GM19452 (cell line): Measurements from ENCODE around the gene FAM240A.
"Not testable (repeated sequence)": the region's sequence is repeated elsewhere in the genome, so short reads cannot be mapped to it uniquely, and the experiment has no call there.

Experiments used
- ATAC-seq: cut with Tn5 transposase; IDR thresholded peaks from one replicate; pipeline ENCODE4 v1.9.1; 2021; ENCODE audit not compliant: unreplicated experiment

FAM240A gene

GRCh38 chr3:46612324-46612723, at the start of gene FAM240A:
Gene FAM240A, plus strand, starts transcription at chr3:46612525. Its CDS starts 159 bp downstream, at chr3:46612684.
- ATAC-seq = no peak

GRCh38 chr3:46564190-46565021, 47.9 kb upstream of the FAM240A start:
- no peak for ATAC-seq

- ATAC-seq = no peak
Observed at GRCh38 chr3:46565077-46565476, 47.2 kb upstream of the FAM240A start.

GRCh38 chr3:46565607-46566039, 46.7 kb upstream of the FAM240A start:
- no peak for ATAC-seq

GRCh38 chr3:46566040-46566641, 46.2 kb upstream of the FAM240A start, which contains the start of gene LRRC2:
Gene LRRC2, minus strand, starts transcription at chr3:46566302. Its CDS starts 14,711 bp downstream, at chr3:46551591.
- ATAC-seq = no peak

- no peak for ATAC-seq
Observed at GRCh38 chr3:46571684-46572083, 40.6 kb upstream of the FAM240A start.

GRCh38 chr3:46573701-46574100, 38.6 kb upstream of the FAM240A start:
- ATAC-seq = no peak

GRCh38 chr3:46574243-46574646, 38.1 kb upstream of the FAM240A start:
- ATAC-seq = no peak

GRCh38 chr3:46574881-46575576, 37.3 kb upstream of the FAM240A start:
- ATAC-seq = no peak

- ATAC-seq = no peak
Observed at GRCh38 chr3:46575577-46576222, 36.6 kb upstream of the FAM240A start.

- ATAC-seq = no peak
Observed at GRCh38 chr3:46576386-46576785, 35.9 kb upstream of the FAM240A start.

GRCh38 chr3:46576879-46577278, 35.4 kb upstream of the FAM240A start:
- ATAC-seq = no peak

- ATAC-seq = not testable (repeated sequence)
Observed at GRCh38 chr3:46577580-46578249, 34.6 kb upstream of the FAM240A start.

- no peak for ATAC-seq
Observed at GRCh38 chr3:46578973-46579755, 33.2 kb upstream of the FAM240A start.

- ATAC-seq = no peak
Observed at GRCh38 chr3:46579756-46580286, 32.5 kb upstream of the FAM240A start.

- no peak for ATAC-seq
Observed at GRCh38 chr3:46580675-46581074, 31.6 kb upstream of the FAM240A start.

GRCh38 chr3:46584598-46585467, 27.5 kb upstream of the FAM240A start:
- no peak for ATAC-seq

GRCh38 chr3:46585799-46586693, 26.3 kb upstream of the FAM240A start:
- ATAC-seq = no peak
